Stimulated activated CD4-positive, alpha-beta T cell treated with anti-CD3 and anti-CD28 coated beads, Interleukin-12 subunit alpha, Interleukin-12 subunit beta, amount 100 ng/mL, for 4 hours (primary cell): ENCODE results near the gene EPHA7.

Experiments
- DNase-seq: peaks from one replicate; pipeline ENCODE4 v3.0.0-alpha.2; 2020

EPHA7 gene

GRCh38 chr6:93235775-93236174 lies 183.6 kb downstream of the EPHA7 start:
- no peak for DNase-seq

GRCh38 chr6:93226822-93227221 lies 192.5 kb downstream of the EPHA7 start:
- DNase-seq, result no peak

GRCh38 chr6:93222071-93222851 lies 197.1 kb downstream of the EPHA7 start:
- no peak for DNase-seq

GRCh38 chr6:93219447-93219846 lies 199.9 kb downstream of the EPHA7 start:
- DNase-seq, result no peak

GRCh38 chr6:93218096-93218495 lies 201.3 kb downstream of the EPHA7 start:
- DNase-seq, result no peak

GRCh38 chr6:93213028-93213427 lies 206.3 kb downstream of the EPHA7 start:
- no peak for DNase-seq

GRCh38 chr6:93210908-93211307 lies 208.5 kb downstream of the EPHA7 start:
- DNase-seq, result no peak

- DNase-seq, result no peak
Observed at GRCh38 chr6:93209358-93209757, 210.0 kb downstream of the EPHA7 start.

GRCh38 chr6:93196406-93196970 lies 222.9 kb downstream of the EPHA7 start:
- DNase-seq, result no peak

GRCh38 chr6:93194480-93194879 lies 224.9 kb downstream of the EPHA7 start:
- DNase-seq, result no peak

GRCh38 chr6:93193868-93194267 lies 225.5 kb downstream of the EPHA7 start:
- no peak for DNase-seq
